Stimulated activated CD8-positive, alpha-beta memory T cell treated with anti-CD3 and anti-CD28 coated beads, Interleukin-4, amount 100 ng/mL, for 1 hour (primary cell): ENCODE data around the gene C11orf16.
"Not testable (repeated sequence)": the region's sequence is repeated elsewhere in the genome, so short reads cannot be mapped to it uniquely, and the experiment has no call there.

ENCODE experiments used
- DNase-seq, 2 donors: peaks; one replicate each; pipeline ENCODE4 v3.0.0-alpha.2; 2020; ENCODE audit warnings: low read depth in 2 of 2, low spot score in 1 of 2

The C11orf16 gene

DNA sequence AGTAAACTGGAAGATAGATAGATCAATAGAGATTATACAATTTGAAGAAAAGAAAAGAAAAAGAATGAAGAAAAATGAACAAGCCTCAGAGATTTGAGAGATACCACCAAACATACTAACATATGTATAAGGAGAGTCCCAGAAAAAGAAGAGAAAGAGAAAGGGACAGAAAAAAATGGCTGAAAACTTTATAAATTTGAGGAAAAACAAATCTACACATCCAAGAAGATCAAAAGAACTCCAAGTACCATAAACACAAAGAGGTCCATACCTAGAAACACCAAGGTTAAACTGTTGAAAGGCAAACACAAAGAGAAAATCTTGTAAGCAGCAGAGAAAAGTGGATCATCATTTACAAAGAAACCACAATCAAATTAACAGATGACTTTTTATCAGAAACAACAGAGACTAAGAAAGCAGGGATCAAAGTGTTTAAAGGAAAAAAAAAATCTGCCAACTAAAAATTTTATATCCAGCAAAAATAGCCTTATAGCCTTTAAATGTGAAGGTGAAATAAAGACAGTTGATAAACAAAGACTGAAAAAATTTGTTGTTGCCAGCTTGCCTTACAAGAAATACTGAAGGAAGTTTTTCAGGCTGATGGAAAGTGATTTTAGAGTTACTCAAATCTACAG lies 33.5 kb downstream of the C11orf16 start:
- DNase-seq = no peak

- DNase-seq = not testable (repeated sequence)
Measured at GRCh38 chr11:8891185-8891584, 41.6 kb downstream of the C11orf16 start.

- no peak for DNase-seq
Measured at GRCh38 chr11:8886322-8886721, 46.4 kb downstream of the C11orf16 start.

- DNase-seq = not testable (repeated sequence)
Measured at GRCh38 chr11:8881585-8881984, 51.2 kb downstream of the C11orf16 start.

DNA sequence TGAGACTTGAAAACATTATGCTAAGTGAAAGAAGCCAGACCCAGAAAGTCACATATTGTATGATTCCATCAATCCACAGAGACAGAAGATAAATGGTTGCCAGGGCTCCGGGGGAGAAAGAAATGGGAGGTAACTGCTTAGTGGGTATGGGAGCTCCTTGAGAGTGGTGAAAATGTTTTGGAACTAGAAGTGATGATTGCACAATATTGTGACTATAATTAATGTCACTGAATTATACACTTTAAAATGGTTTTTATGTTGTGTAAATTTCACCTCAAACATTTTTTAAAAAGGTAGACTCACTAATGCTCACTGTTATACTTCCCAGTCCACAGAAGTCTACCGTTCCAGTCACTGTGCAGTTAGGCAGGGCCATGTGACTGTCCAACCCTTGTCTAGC lies 54.0 kb downstream of the C11orf16 start:
- DNase-seq = no peak

GRCh38 chr11:8873741-8874405 lies 58.9 kb downstream of the C11orf16 start:
- DNase-seq = no peak

DNA sequence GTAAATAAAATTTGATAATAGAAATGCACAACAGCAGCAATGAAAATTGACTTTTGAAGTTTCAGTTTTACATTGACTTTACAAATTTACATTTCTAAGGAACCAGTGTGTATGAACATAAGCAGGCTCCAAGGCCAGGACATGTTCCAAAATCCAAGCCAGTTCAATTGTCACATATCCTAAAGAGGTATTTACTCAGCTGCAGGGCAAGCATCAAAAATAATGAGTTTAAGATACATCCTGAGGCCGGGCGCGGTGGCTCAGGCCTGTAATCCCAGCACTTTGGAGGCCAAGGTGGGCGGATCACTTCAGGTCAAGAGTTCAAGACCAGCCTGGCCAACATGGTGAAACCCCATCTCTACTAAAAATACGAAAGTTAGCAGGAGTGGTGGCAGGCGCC lies 60.8 kb downstream of the C11orf16 start:
- no peak for DNase-seq

DNA sequence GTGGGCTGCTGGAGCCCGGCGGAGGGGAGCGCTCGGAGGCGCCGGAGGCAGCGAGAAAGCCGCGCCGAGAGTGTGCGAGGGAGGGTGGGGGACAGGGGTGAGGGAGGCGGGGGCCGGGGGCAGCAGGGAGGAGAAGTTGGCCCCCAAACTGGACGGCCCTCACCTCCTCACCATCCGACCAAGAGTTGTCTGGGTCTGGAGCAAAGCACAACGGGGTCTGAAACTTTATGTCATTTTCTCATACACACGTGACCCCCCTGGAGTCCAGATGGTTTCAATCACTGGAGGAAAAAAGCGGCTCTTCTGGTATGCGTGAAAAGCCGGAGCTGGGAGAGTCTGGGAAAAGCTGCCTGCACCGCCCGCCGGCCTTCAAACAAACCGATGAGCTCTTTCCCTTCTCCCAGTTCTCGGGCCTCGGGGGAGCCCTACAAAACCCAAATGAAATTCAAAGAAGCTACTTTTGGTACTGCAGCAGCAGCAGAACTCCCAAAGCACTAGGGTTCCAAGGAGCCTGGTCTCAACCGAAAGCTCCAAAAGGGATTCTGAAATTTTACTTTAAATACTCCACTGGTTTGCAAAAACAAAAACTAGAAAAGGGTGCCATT lies 61.5 kb downstream of the C11orf16 start:
- no peak for DNase-seq

DNA sequence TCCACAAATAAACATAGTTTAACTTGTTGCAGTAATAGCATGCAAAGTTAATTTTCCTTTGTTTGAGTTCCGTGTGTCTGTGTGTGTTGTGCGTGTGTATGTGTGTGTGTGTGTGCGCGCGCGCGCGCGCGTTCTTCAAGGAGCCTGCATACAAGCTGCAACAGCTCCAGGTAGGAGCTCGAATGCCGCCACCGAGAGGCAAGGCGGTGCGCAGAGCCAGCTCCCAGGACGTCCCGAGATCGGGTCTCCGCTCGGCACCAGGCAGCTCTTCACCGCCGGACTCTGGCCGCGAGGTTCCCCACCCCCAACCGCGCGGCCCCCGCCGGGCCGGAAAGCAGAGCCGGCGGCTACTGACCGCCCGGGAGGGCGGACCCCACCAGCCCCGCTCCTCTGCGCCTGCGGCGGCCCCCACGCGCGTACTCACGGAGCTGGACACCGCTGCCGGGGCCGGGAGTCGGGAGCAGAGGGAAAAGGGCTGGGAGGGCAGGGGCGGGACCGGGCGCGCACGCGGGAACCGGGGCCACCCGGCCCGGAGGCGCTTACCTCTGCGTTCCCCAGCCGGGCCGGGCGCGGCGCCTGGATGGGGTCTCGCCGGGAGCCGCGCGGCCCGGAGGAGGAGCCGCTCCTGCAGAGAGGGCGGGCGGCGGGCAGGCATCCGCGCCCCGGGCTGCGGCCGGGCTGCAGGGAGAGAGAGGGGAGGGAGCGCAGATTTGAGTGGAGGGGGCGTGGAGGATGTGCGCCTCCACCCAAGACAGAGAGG lies 62.2 kb downstream of the C11orf16 start:
- no peak for DNase-seq
